SU-DHL-6 (cell line): ENCODE data around the gene ASL.

Experiments used
- CTCF ChIP-seq: fragments of 200-600 bp; sonication (generic); IDR thresholded peaks from one replicate; pipeline ENCODE4 v1.5.1; 2017; ENCODE audit warnings: antibody characterized with exemption, mild to moderate bottlenecking, low read length, moderate library complexity; ENCODE audit not compliant: insufficient read depth, poor library complexity, severe bottlenecking
- EZH2phosphoT487 ChIP-seq: fragments of 200-600 bp; sonication (generic), shearing (Covaris generic); conservative IDR thresholded peaks from 2 replicates; pipeline ENCODE4 v1.6.1; 2018; ENCODE audit warnings: mild to moderate bottlenecking, antibody characterized with exemption, low read length, moderate library complexity, mixed read lengths

GRCh38 chr7:66100408-66101050 lies 24.9 kb downstream of the ASL start:
- TF ChIP-seq CTCF (no peak), EZH2phosphoT487 (no peak)
